Liver (tissue), 3 donors: Measurements from ENCODE around the gene TVP23A.

Source experiments
- ATF3 ChIP-seq: IDR thresholded peaks from 2 replicates; pipeline ENCODE4 v1.6.1; 2016; ENCODE audit warnings: antibody characterized with exemption
- CTCF ChIP-seq: fragments of 150-350 bp; IDR thresholded peaks from 2 replicates; pipeline ENCODE4 v1.5.1; 2017; ENCODE audit warnings: improper control_type of control experiment, low read depth, low read length; ENCODE audit not compliant: missing input control
- EGR1 ChIP-seq, 2 donors: IDR thresholded peaks; 2 replicates each; pipeline ENCODE4 v1.6.1; 2016 to 2018; ENCODE audit warnings: antibody characterized with exemption in 2 of 2, low read depth in 2 of 2
- GABPA ChIP-seq, 2 donors: IDR thresholded peaks in 1 of 2; conservative IDR thresholded peaks in 1 of 2; 2 replicates each; pipeline ENCODE4 v1.6.1; 2016; ENCODE audit warnings: antibody characterized with exemption in 2 of 2, mild to moderate bottlenecking in 1 of 2, moderate library complexity in 1 of 2
- MAX ChIP-seq: IDR thresholded peaks from 2 replicates; pipeline ENCODE4 v1.6.1; 2016; ENCODE audit warnings: antibody characterized with exemption
- REST ChIP-seq: IDR thresholded peaks from 2 replicates; pipeline ENCODE4 v1.6.1; 2016; ENCODE audit warnings: antibody characterized with exemption, mild to moderate bottlenecking
- TAF1 ChIP-seq: conservative IDR thresholded peaks from 2 replicates; pipeline ENCODE4 v1.6.1; 2016; ENCODE audit warnings: antibody characterized with exemption, mild to moderate bottlenecking
- YY1 ChIP-seq: IDR thresholded peaks from 2 replicates; pipeline ENCODE4 v1.6.1; 2016; ENCODE audit warnings: antibody characterized with exemption, mild to moderate bottlenecking
- donor health status: healthy.
- donor health status: healthy.

- TF ChIP-seq CTCF (no peak), TAF1 (no peak), REST (no peak), ATF3 (no peak), MAX (no peak), GABPA (IDR thresholded peaks at IDR 0.05 in 1 of 2, conservative IDR thresholded peaks at IDR 0.05 in 1 of 2) (no peak), YY1 (no peak), EGR1 (IDR thresholded peaks at IDR 0.05; ENCODE audit: low read depth in 2 of 2) (no peak)
Observed at GRCh38 chr16:10840703-10841102, 22.1 kb upstream of the TVP23A start.
